IMR-90 (cell line): ENCODE results near the gene CMC1. TPM values are rescaled to one million over a fixed set of nuclear protein-coding genes. Genes with fewer than 3 reads are reported as not detected.

Experiments
- ATAC-seq: fragments of 200-7000 bp; cut with Tn5 transposase; 2 replicates; pipeline ENCODE4 v1.9.1; 2020; ENCODE audit warnings: low read depth, mild to moderate bottlenecking, moderate library complexity
- BruUV-seq: library from RNA; stranded (reverse); fragments of 400-500 nt; replicated peaks from 2 replicates; lab custom pipeline; 2021; lab: Mats Ljungman, UMichigan
- CTCF ChIA-PET: fragments of 300-600 bp; formaldehyde crosslinking; extraction: SDS; loops from one replicate; lab custom pipeline; 2021; ENCODE audit warnings: antibody characterized with exemption; lab: Yijun Ruan, JAX
- POLR2A ChIA-PET: fragments of 300-600 bp; sonication (Branson Sonifier 250); formaldehyde crosslinking; loops from one replicate; lab custom pipeline; 2022; ENCODE audit warnings: antibody characterized with exemption; ENCODE audit not compliant: unreplicated experiment; lab: Charles Lee
- DNase-seq: peaks from one replicate; pipeline ENCODE4 v3.0.0; 2013
- H2AFZ ChIP-seq: replicated peaks from 2 replicates; pipeline ENCODE3; 2013; ENCODE audit warnings: low read length, mild to moderate bottlenecking; ENCODE audit not compliant: poor library complexity
- H2AK5ac ChIP-seq: 2 replicates; pipeline ENCODE4 v1.6.1; 2013; ENCODE audit warnings: low read depth, low read length, inconsistent platforms
- H2AK9ac ChIP-seq: replicated peaks from 2 replicates; pipeline ENCODE3; 2013; ENCODE audit warnings: mild to moderate bottlenecking, low read depth, low read length, moderate library complexity; ENCODE audit not compliant: poor library complexity
- H2BK120ac ChIP-seq: 2 replicates; pipeline ENCODE4 v1.6.1; 2013; ENCODE audit warnings: low read depth, low read length, inconsistent platforms
- H2BK15ac ChIP-seq: 3 replicates; pipeline ENCODE4 v1.6.1; 2013; ENCODE audit warnings: low read depth, low read length, inconsistent platforms
- H2BK20ac ChIP-seq: 2 replicates; pipeline ENCODE4 v1.6.1; 2013; ENCODE audit warnings: low read depth, mild to moderate bottlenecking, inconsistent platforms, low read length, moderate library complexity
- H2BK5ac ChIP-seq: 2 replicates; pipeline ENCODE4 v1.6.1; 2013; ENCODE audit warnings: mild to moderate bottlenecking, low read depth, low read length, inconsistent platforms; ENCODE audit not compliant: poor library complexity, severe bottlenecking
- H3K14ac ChIP-seq: replicated peaks from 2 replicates; pipeline ENCODE4 v1.6.1; 2013; ENCODE audit warnings: low read depth, low read length, inconsistent platforms
- H3K18ac ChIP-seq: 2 replicates; pipeline ENCODE4 v1.6.1; 2013; ENCODE audit warnings: low read depth, low read length, control low read depth
- H3K23ac ChIP-seq: 2 replicates; pipeline ENCODE4 v1.6.1; 2013; ENCODE audit warnings: low read depth, low read length, inconsistent platforms
- H3K27ac ChIP-seq: 2 replicates; pipeline ENCODE4 v1.5.1; 2013; ENCODE audit warnings: mild to moderate bottlenecking, control low read depth, low read length; ENCODE audit not compliant: insufficient read depth
- H3K27me3 ChIP-seq: 2 replicates; pipeline ENCODE4 v1.6.1; 2013; ENCODE audit warnings: low read length; ENCODE audit not compliant: control insufficient read depth, insufficient read depth
- H3K36me3 ChIP-seq: 2 replicates; pipeline ENCODE4 v1.6.1; 2013; ENCODE audit warnings: low read length, mixed read lengths; ENCODE audit not compliant: control insufficient read depth, insufficient read depth
- H3K4ac ChIP-seq: 2 replicates; pipeline ENCODE4 v1.6.1; 2013; ENCODE audit warnings: low read depth, low read length, inconsistent platforms
- H3K4me1 ChIP-seq: 2 replicates; pipeline ENCODE4 v1.6.1; 2013; ENCODE audit warnings: low read length, mixed read lengths; ENCODE audit not compliant: control insufficient read depth, insufficient read depth
- H3K4me2 ChIP-seq: 2 replicates; pipeline ENCODE4 v1.6.1; 2013; ENCODE audit warnings: low read depth, mild to moderate bottlenecking, control low read depth, low read length, moderate library complexity
- H3K4me3 ChIP-seq: 2 replicates; pipeline ENCODE4 v1.5.1; 2013; ENCODE audit warnings: low read depth, mild to moderate bottlenecking, control low read depth, low read length, moderate library complexity; ENCODE audit not compliant: insufficient read depth
- H3K56ac ChIP-seq: 2 replicates; pipeline ENCODE4 v1.6.1; 2013; ENCODE audit warnings: low read length, inconsistent platforms; ENCODE audit not compliant: insufficient read depth; ENCODE audit errors: extremely low read depth
- H3K79me1 ChIP-seq, 2 experiments: 2 replicates each; pipeline ENCODE4 v1.6.1; 2013; ENCODE audit warnings: low read length in 2 of 2, inconsistent platforms in 1 of 2, low read depth in 1 of 2
- H3K9ac ChIP-seq: 2 replicates; pipeline ENCODE4 v1.6.1; 2013; ENCODE audit warnings: low read depth, low read length, control low read depth
- H3K9me1 ChIP-seq: 2 replicates; pipeline ENCODE4 v1.6.1; 2013; ENCODE audit warnings: low read length, inconsistent platforms; ENCODE audit not compliant: insufficient read depth
- H3K9me3 ChIP-seq: 2 replicates; pipeline ENCODE4 v1.6.1; 2013; ENCODE audit warnings: low read length; ENCODE audit not compliant: control insufficient read depth, insufficient read depth
- H4K20me1 ChIP-seq: 2 replicates; pipeline ENCODE4 v1.6.1; 2013; ENCODE audit warnings: low read length, inconsistent platforms; ENCODE audit not compliant: insufficient read depth
- H4K5ac ChIP-seq: 2 replicates; pipeline ENCODE4 v1.6.1; 2013; ENCODE audit warnings: mild to moderate bottlenecking, low read depth, low read length, control low read depth
- H4K8ac ChIP-seq, 2 experiments: 2 replicates each; pipeline ENCODE4 v1.6.1; 2013; ENCODE audit warnings: low read depth in 2 of 2, low read length in 2 of 2, control low read depth in 1 of 2, inconsistent platforms in 1 of 2
- H4K91ac ChIP-seq: 2 replicates; pipeline ENCODE4 v1.6.1; 2013; ENCODE audit warnings: low read depth, low read length, inconsistent platforms; ENCODE audit not compliant: insufficient read depth
- FOS ChIP-seq: fragments of 150-350 bp; IDR thresholded peaks from 2 replicates; pipeline ENCODE4 v1.6.1; 2016; ENCODE audit warnings: low read depth, low read length
- MAZ ChIP-seq: IDR thresholded peaks from 2 replicates; pipeline ENCODE4 v1.6.1; 2012; ENCODE audit warnings: low read depth, mild to moderate bottlenecking, low read length, improper control_type of control experiment, moderate library complexity, borderline replicate concordance
- POLR2A ChIP-seq: IDR thresholded peaks from 2 replicates; pipeline ENCODE4 v1.6.1; 2012; ENCODE audit warnings: mild to moderate bottlenecking, low read depth, low read length
- WGBS, 2 experiments: methylation state at CpG; one replicate each; pipeline versions ENCODE4 v1.1.5 to v1.1.7; 2013; ENCODE audit warnings: missing lambda C conversion rate in 2 of 2; ENCODE audit not compliant: insufficient read length in 1 of 2; ENCODE audit errors: extremely low coverage in 2 of 2; 5-methylcytosine and 5-hydroxymethylcytosine counted together
- dilution Hi-C: fragments of 300-500 bp; cut with HindIII; formaldehyde crosslinking; loops from one replicate; pipeline ENCODE4 v1.14.3; 2018; ENCODE audit warnings: low sequenced_read_pairs; ENCODE audit not compliant: unreplicated experiment
- in situ Hi-C: fragments of 300-500 bp; cut with MboI; formaldehyde crosslinking; loops from 3 replicates; pipeline ENCODE4 v1.14.3; 2019; ENCODE audit warnings: low sequenced_read_pairs, inconsistent platforms, mixed read lengths
- intact Hi-C: fragments of 100-400 bp; cut with micrococcal nuclease; formaldehyde crosslinking; loops from 2 replicates; pipeline ENCODE4 v1.10.0; 2022
- polyA plus RNA-seq, 3 experiments: library from polyadenylated mRNA; depleted of rRNA; stranded (reverse); fragments of >200 nt; gene quantifications; 2 replicates each; pipeline ENCODE4 v1.2.3, GENCODE V29; 2012; ENCODE audit warnings: low replicate concordance in 1 of 3
- total RNA-seq: library from RNA; depleted of rRNA; stranded (reverse); fragments of >200 nt; gene quantifications from 2 replicates; pipeline ENCODE4 v1.2.3, GENCODE V29; 2012

CMC1 gene
- total and polyA plus RNA-seq, 2 of the 4 experiments (the other 2 are of a cell fraction): 1.6 to 18.3 TPM

GRCh38 chr3:28252001-28252431, 10.6 kb downstream of the CMC1 start:
- Histone ChIP-seq H2BK5ac (no peak overlapping the region), H2AFZ (no peak overlapping the region), H3K27ac (no peak overlapping the region), H2AK9ac (no peak overlapping the region), H3K9ac (no peak overlapping the region), H2BK15ac (no peak overlapping the region), H3K36me3 (no peaks in the 10 kb centered on the region), H4K5ac (no peak overlapping the region), H3K27me3 (no peaks in the 10 kb centered on the region), H2AK5ac (no peak overlapping the region), H3K4me2 (no peak overlapping the region), H4K91ac (no peak overlapping the region), H3K9me1 (peaks cover 11% of the 10 kb centered on the region; the same call in 1 of the 2 replicates), H3K14ac (no peak overlapping the region), H3K4me1 (peaks cover 3% of the 10 kb centered on the region), H3K9me3 (no peaks in the 10 kb centered on the region), H3K4me3 (no peak overlapping the region), H3K23ac (no peak overlapping the region), H4K20me1 (peaks cover 11% of the 10 kb centered on the region), H4K8ac (no peak overlapping the region), H3K18ac (no peak overlapping the region), H3K4ac (no peak overlapping the region), H2BK120ac (no peak overlapping the region), H3K56ac (no peak overlapping the region), H2BK20ac (no peak overlapping the region), H3K79me1 (peaks cover 31 to 40% of the 10 kb centered on the region in 2 experiments)
- ChIA-PET CTCF (no interaction called here), POLR2A (no interaction called here)
- dilution Hi-C loops (no loop called here), in situ Hi-C loops (no loop called here), intact Hi-C loops (no loop called here)
- no peak for DNase-seq
- ATAC-seq: no peak
- WGBS, 2 experiments: no CpG with 5 or more reads among the region's 3 CpGs
- BruUV-seq: no TSS peak
- TF ChIP-seq POLR2A: no peak
- TF ChIP-seq FOS: no peak
- no peak for TF ChIP-seq MAZ
